GM23338 (cell line): ENCODE data around the gene DEDD2. TPM values are rescaled to one million over a fixed set of nuclear protein-coding genes. Genes with fewer than 3 reads are reported as not detected.

Experiments
- ATAC-seq: fragments of 200-7000 bp; cut with Tn5 transposase; 3 replicates; pipeline ENCODE4 v1.9.1; 2020
- DNase-seq: peaks from one replicate; pipeline ENCODE4 v3.0.0-alpha.2; 2015; ENCODE audit warnings: low spot score
- H2AFZ ChIP-seq: fragments of 200-600 bp; sonication (generic); 2 replicates; pipeline ENCODE4 v1.8.0; 2016; ENCODE audit warnings: antibody characterized with exemption, mild to moderate bottlenecking, moderate library complexity
- H3F3A ChIP-seq: fragments of 200-600 bp; sonication (generic); replicated peaks from 2 replicates; pipeline ENCODE4 v1.8.0; 2017; ENCODE audit warnings: antibody characterized with exemption, mixed run types, low read depth
- H3K27ac ChIP-seq: fragments of 200-600 bp; sonication (generic); 2 replicates; pipeline ENCODE4 v1.6.1; 2016; ENCODE audit warnings: low read depth
- H3K27me3 ChIP-seq: fragments of 200-600 bp; sonication (generic); 2 replicates; pipeline ENCODE4 v1.8.0; 2016; ENCODE audit warnings: mild to moderate bottlenecking, mixed run types, moderate library complexity; ENCODE audit not compliant: insufficient read depth
- H3K36me3 ChIP-seq: fragments of 200-600 bp; sonication (generic); 2 replicates; pipeline ENCODE4 v1.8.0; 2016; ENCODE audit warnings: mild to moderate bottlenecking; ENCODE audit not compliant: insufficient read depth
- H3K4me1 ChIP-seq: fragments of 200-600 bp; sonication (generic); 2 replicates; pipeline ENCODE4 v1.8.0; 2016; ENCODE audit warnings: mild to moderate bottlenecking, moderate library complexity; ENCODE audit not compliant: insufficient read depth
- H3K4me2 ChIP-seq: fragments of 200-600 bp; sonication (generic); 2 replicates; pipeline ENCODE4 v1.7.1; 2017; ENCODE audit warnings: mixed run types
- H3K4me3 ChIP-seq: fragments of 200-600 bp; sonication (generic); 2 replicates; pipeline ENCODE4 v1.6.1; 2016; ENCODE audit warnings: mixed run types
- H3K79me2 ChIP-seq: fragments of 200-600 bp; sonication (generic); replicated peaks from 2 replicates; pipeline ENCODE4 v1.8.0; 2017; ENCODE audit warnings: mild to moderate bottlenecking; ENCODE audit not compliant: insufficient read depth
- H3K9me2 ChIP-seq: fragments of 200-600 bp; sonication (generic); 2 replicates; pipeline ENCODE4 v1.8.0; 2017; ENCODE audit not compliant: insufficient read depth
- H4K20me1 ChIP-seq: fragments of 200-600 bp; sonication (generic); replicated peaks from 2 replicates; pipeline ENCODE4 v1.8.0; 2017; ENCODE audit warnings: mild to moderate bottlenecking; ENCODE audit not compliant: insufficient read depth
- H3K27ac Mint-ChIP-seq: 2 replicates; pipeline ENCODE4 v1.8.0; 2020; ENCODE audit warnings: inconsistent platforms, mild to moderate bottlenecking, moderate library complexity, mixed read lengths
- H3K27me3 Mint-ChIP-seq: 3 replicates; pipeline ENCODE4 v1.8.0; 2022; ENCODE audit warnings: low read depth, mild to moderate bottlenecking, moderate library complexity, mixed read lengths, inconsistent platforms; ENCODE audit not compliant: insufficient read depth, poor library complexity
- H3K36me3 Mint-ChIP-seq: 3 replicates; pipeline ENCODE4 v1.8.0; 2021; ENCODE audit warnings: low read depth, mild to moderate bottlenecking, inconsistent platforms, moderate library complexity, mixed read lengths
- H3K4me1 Mint-ChIP-seq: 3 replicates; pipeline ENCODE4 v1.8.0; 2020; ENCODE audit warnings: mild to moderate bottlenecking, inconsistent platforms, mixed read lengths
- H3K4me3 Mint-ChIP-seq: 3 replicates; pipeline ENCODE4 v1.8.0; 2021; ENCODE audit warnings: moderate library complexity, mild to moderate bottlenecking, inconsistent platforms, mixed read lengths
- H3K9me3 Mint-ChIP-seq: 3 replicates; pipeline ENCODE4 v1.8.0; 2020; ENCODE audit warnings: moderate library complexity, mild to moderate bottlenecking, inconsistent platforms, mixed read lengths
- CREB1 ChIP-seq: fragments of 250-450 bp; sonication (Bioruptor Pico); IDR thresholded peaks from 2 replicates; pipeline ENCODE4 v1.5.0; 2020; ENCODE audit warnings: low read depth, mild to moderate bottlenecking, moderate library complexity
- EZH2 ChIP-seq: fragments of 200-600 bp; sonication (generic); IDR thresholded peaks from one replicate; pipeline ENCODE4 v1.8.0; 2017; ENCODE audit warnings: antibody characterized with exemption, mild to moderate bottlenecking, low read depth; ENCODE audit not compliant: unreplicated experiment
- EZH2phosphoT487 ChIP-seq: fragments of 200-600 bp; sonication (generic); IDR thresholded peaks from one replicate; pipeline ENCODE4 v1.8.1; 2018; ENCODE audit warnings: antibody characterized with exemption; ENCODE audit not compliant: unreplicated experiment
- POLR2AphosphoS5 ChIP-seq: IDR thresholded peaks from 2 replicates; pipeline ENCODE4 v1.6.1; 2016; ENCODE audit warnings: antibody characterized with exemption, low read depth
- STAT1 ChIP-seq: IDR thresholded peaks from one replicate; pipeline ENCODE4 v1.6.1; 2016; ENCODE audit warnings: antibody characterized with exemption; ENCODE audit not compliant: unreplicated experiment
- polyA plus RNA-seq: library from polyadenylated mRNA; unstranded; fragments of >200 nt; fragmentation: Nextera tagmentation; extraction: Ambion mirVana; gene quantifications from 2 replicates; pipeline ENCODE4 v1.2.1, GENCODE V29; 2016
- total RNA-seq: library from RNA; depleted of rRNA; stranded (reverse); fragments of >200 nt; shearing (Covaris generic); gene quantifications from 2 replicates; pipeline ENCODE4 v1.2.3, GENCODE V29; 2014
- TF ChIP-seq, protein P1 (sequence below), 2 experiments: fragments of 200-600 bp in 1 of 2; sonication (generic) in 1 of 2; conservative IDR thresholded peaks; 2 replicates each; pipeline versions ENCODE4 v1.5.1 to v1.6.1; 2016 to 2017; ENCODE audit warnings: antibody characterized with exemption in 2 of 2, low read depth in 2 of 2, mild to moderate bottlenecking in 2 of 2, moderate library complexity in 1 of 2
- TF ChIP-seq, protein P2 (sequence below): fragments of 250-450 bp; sonication (Bioruptor Pico); IDR thresholded peaks from 2 replicates; pipeline ENCODE4 v1.5.0; 2020; ENCODE audit warnings: mild to moderate bottlenecking, moderate library complexity
- TF ChIP-seq, protein P3 (sequence below): IDR thresholded peaks from 2 replicates; pipeline ENCODE4 v1.6.1; 2016; ENCODE audit warnings: antibody characterized with exemption
- TF ChIP-seq, protein P4 (sequence below): IDR thresholded peaks from one replicate; pipeline ENCODE4 v1.6.1; 2018; ENCODE audit warnings: antibody characterized with exemption; ENCODE audit not compliant: unreplicated experiment

DEDD2 gene
- total and polyA plus RNA-seq, 2 experiments from 2014 or later, result 23.4 to 63.0 TPM

DNA sequence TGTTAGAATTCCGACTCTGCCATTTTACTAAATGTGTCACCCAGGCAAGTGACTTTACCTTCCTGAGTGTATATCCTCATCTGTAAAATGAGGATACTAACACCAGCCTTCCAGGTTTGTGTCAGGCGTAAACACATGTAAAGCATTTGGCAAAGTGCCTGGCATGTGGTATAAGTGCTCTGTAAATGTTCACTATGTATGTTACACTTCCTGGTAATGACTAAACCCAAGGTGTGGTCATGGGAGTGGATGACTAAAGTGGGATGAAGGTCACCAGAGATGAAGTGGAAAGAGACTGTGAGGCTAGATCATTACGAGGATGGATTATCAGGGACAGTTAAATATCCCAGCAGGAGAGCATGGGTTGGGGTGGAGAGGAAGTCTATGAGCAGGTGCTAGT lies 25.6 kb downstream of the DEDD2 start:
- ATAC-seq (no peak), DNase-seq (no peak)
- Histone ChIP-seq H3K27ac (no peak overlapping the region), H3K27me3 (no peaks in the 10 kb centered on the region), H3K79me2 (no peaks in the 10 kb centered on the region), H3K4me1 (peaks cover 5% of the 10 kb centered on the region), H4K20me1 (no peaks in the 10 kb centered on the region; the same call in 1 of the 2 replicates), H3K4me2 (no peak overlapping the region), H3K4me3 (no peak overlapping the region), H3K36me3 (no peaks in the 10 kb centered on the region), H3F3A (no peaks in the 10 kb centered on the region), H2AFZ (no peak overlapping the region), H3K9me2 (no peaks in the 10 kb centered on the region)
- Mint-ChIP-seq H3K36me3 (peaks cover 21% of the 10 kb centered on the region), H3K27me3 (peaks cover 9% of the 10 kb centered on the region), H3K4me3 (no peak overlapping the region), H3K27ac (no peak overlapping the region), H3K9me3 (peaks cover 16% of the 10 kb centered on the region), H3K4me1 (peaks cover 10% of the 10 kb centered on the region; the same call in 2 of the 3 replicates)
- no peak for TF ChIP-seq CREB1 (CRISPR knock-in tag)

DNA sequence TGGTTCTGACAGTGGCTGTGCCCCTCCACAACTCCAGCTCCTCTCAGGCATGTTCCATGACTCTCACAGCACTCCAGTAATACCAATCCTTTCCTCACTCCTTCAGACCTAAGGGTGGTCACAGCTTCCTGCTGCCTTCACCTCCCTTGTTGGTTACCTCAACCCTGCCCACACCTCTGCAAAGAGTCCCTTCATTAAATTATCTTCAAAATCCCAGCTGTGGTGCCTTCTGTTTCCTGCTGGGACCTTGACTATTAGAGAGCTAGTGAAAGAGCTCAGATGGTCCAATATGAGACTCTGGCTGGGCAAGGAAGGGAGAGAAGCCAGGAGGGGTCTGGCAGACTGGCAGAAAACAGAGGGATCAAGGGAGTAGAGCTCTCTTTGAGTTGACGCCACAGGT lies 26.1 kb downstream of the DEDD2 start:
- H3F3A ChIP-seq, result no peaks in the 10 kb centered on the region
- H3K27ac Mint-ChIP-seq, result no peak overlapping the region; the same call in 1 of the 2 replicates
- H3K4me3 ChIP-seq, result no peak overlapping the region
- no peaks in the 10 kb centered on the region for H3K36me3 ChIP-seq
- H3K4me2 ChIP-seq, result no peak overlapping the region
- no peaks in the 10 kb centered on the region for H3K9me2 ChIP-seq
- H3K27me3 Mint-ChIP-seq, result peaks cover 7% of the 10 kb centered on the region
- H2AFZ ChIP-seq, result no peak overlapping the region
- no peaks in the 10 kb centered on the region; the same call in 1 of the 2 replicates for H4K20me1 ChIP-seq
- H3K4me3 Mint-ChIP-seq, result no peak overlapping the region
- H3K4me1 Mint-ChIP-seq, result peaks cover 8% of the 10 kb centered on the region; the same call in 2 of the 3 replicates
- no peaks in the 10 kb centered on the region for H3K4me1 ChIP-seq
- no peaks in the 10 kb centered on the region for H3K27me3 ChIP-seq
- no peaks in the 10 kb centered on the region for H3K79me2 ChIP-seq
- H3K9me3 Mint-ChIP-seq, result peaks cover 16% of the 10 kb centered on the region
- no peak overlapping the region for H3K27ac ChIP-seq
- peaks cover 16% of the 10 kb centered on the region for H3K36me3 Mint-ChIP-seq
- DNase-seq (no peak), ATAC-seq (no peak)
- TF ChIP-seq, protein P1, sequence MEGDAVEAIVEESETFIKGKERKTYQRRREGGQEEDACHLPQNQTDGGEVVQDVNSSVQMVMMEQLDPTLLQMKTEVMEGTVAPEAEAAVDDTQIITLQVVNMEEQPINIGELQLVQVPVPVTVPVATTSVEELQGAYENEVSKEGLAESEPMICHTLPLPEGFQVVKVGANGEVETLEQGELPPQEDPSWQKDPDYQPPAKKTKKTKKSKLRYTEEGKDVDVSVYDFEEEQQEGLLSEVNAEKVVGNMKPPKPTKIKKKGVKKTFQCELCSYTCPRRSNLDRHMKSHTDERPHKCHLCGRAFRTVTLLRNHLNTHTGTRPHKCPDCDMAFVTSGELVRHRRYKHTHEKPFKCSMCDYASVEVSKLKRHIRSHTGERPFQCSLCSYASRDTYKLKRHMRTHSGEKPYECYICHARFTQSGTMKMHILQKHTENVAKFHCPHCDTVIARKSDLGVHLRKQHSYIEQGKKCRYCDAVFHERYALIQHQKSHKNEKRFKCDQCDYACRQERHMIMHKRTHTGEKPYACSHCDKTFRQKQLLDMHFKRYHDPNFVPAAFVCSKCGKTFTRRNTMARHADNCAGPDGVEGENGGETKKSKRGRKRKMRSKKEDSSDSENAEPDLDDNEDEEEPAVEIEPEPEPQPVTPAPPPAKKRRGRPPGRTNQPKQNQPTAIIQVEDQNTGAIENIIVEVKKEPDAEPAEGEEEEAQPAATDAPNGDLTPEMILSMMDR (conservative IDR thresholded peaks at IDR 0.05; ENCODE audit: low read depth in 2 of 2), result no peak
- TF ChIP-seq EZH2 (no peak), STAT1 (no peak), POLR2AphosphoS5 (no peak), EZH2phosphoT487 (no peak), CREB1 (CRISPR knock-in tag) (no peak)
- TF ChIP-seq, protein P2, sequence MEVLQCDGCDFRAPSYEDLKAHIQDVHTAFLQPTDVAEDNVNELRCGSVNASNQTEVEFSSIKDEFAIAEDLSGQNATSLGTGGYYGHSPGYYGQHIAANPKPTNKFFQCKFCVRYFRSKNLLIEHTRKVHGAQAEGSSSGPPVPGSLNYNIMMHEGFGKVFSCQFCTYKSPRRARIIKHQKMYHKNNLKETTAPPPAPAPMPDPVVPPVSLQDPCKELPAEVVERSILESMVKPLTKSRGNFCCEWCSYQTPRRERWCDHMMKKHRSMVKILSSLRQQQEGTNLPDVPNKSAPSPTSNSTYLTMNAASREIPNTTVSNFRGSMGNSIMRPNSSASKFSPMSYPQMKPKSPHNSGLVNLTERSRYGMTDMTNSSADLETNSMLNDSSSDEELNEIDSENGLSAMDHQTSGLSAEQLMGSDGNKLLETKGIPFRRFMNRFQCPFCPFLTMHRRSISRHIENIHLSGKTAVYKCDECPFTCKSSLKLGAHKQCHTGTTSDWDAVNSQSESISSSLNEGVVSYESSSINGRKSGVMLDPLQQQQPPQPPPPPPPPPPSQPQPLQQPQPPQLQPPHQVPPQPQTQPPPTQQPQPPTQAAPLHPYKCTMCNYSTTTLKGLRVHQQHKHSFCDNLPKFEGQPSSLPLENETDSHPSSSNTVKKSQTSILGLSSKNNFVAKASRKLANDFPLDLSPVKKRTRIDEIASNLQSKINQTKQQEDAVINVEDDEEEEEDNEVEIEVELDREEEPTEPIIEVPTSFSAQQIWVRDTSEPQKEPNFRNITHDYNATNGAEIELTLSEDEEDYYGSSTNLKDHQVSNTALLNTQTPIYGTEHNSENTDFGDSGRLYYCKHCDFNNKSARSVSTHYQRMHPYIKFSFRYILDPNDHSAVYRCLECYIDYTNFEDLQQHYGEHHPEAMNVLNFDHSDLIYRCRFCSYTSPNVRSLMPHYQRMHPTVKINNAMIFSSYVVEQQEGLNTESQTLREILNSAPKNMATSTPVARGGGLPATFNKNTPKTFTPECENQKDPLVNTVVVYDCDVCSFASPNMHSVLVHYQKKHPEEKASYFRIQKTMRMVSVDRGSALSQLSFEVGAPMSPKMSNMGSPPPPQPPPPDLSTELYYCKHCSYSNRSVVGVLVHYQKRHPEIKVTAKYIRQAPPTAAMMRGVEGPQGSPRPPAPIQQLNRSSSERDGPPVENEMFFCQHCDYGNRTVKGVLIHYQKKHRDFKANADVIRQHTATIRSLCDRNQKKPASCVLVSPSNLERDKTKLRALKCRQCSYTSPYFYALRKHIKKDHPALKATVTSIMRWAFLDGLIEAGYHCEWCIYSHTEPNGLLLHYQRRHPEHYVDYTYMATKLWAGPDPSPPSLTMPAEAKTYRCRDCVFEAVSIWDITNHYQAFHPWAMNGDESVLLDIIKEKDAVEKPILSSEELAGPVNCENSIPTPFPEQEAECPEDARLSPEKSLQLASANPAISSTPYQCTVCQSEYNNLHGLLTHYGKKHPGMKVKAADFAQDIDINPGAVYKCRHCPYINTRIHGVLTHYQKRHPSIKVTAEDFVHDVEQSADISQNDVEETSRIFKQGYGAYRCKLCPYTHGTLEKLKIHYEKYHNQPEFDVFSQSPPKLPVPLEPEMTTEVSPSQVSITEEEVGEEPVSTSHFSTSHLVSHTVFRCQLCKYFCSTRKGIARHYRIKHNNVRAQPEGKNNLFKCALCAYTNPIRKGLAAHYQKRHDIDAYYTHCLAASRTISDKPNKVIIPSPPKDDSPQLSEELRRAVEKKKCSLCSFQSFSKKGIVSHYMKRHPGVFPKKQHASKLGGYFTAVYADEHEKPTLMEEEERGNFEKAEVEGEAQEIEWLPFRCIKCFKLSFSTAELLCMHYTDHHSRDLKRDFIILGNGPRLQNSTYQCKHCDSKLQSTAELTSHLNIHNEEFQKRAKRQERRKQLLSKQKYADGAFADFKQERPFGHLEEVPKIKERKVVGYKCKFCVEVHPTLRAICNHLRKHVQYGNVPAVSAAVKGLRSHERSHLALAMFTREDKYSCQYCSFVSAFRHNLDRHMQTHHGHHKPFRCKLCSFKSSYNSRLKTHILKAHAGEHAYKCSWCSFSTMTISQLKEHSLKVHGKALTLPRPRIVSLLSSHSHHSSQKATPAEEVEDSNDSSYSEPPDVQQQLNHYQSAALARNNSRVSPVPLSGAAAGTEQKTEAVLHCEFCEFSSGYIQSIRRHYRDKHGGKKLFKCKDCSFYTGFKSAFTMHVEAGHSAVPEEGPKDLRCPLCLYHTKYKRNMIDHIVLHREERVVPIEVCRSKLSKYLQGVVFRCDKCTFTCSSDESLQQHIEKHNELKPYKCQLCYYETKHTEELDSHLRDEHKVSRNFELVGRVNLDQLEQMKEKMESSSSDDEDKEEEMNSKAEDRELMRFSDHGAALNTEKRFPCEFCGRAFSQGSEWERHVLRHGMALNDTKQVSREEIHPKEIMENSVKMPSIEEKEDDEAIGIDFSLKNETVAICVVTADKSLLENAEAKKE, result no peak
- TF ChIP-seq, protein P3, sequence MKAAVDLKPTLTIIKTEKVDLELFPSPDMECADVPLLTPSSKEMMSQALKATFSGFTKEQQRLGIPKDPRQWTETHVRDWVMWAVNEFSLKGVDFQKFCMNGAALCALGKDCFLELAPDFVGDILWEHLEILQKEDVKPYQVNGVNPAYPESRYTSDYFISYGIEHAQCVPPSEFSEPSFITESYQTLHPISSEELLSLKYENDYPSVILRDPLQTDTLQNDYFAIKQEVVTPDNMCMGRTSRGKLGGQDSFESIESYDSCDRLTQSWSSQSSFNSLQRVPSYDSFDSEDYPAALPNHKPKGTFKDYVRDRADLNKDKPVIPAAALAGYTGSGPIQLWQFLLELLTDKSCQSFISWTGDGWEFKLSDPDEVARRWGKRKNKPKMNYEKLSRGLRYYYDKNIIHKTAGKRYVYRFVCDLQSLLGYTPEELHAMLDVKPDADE, result no peak
- TF ChIP-seq, protein P4, sequence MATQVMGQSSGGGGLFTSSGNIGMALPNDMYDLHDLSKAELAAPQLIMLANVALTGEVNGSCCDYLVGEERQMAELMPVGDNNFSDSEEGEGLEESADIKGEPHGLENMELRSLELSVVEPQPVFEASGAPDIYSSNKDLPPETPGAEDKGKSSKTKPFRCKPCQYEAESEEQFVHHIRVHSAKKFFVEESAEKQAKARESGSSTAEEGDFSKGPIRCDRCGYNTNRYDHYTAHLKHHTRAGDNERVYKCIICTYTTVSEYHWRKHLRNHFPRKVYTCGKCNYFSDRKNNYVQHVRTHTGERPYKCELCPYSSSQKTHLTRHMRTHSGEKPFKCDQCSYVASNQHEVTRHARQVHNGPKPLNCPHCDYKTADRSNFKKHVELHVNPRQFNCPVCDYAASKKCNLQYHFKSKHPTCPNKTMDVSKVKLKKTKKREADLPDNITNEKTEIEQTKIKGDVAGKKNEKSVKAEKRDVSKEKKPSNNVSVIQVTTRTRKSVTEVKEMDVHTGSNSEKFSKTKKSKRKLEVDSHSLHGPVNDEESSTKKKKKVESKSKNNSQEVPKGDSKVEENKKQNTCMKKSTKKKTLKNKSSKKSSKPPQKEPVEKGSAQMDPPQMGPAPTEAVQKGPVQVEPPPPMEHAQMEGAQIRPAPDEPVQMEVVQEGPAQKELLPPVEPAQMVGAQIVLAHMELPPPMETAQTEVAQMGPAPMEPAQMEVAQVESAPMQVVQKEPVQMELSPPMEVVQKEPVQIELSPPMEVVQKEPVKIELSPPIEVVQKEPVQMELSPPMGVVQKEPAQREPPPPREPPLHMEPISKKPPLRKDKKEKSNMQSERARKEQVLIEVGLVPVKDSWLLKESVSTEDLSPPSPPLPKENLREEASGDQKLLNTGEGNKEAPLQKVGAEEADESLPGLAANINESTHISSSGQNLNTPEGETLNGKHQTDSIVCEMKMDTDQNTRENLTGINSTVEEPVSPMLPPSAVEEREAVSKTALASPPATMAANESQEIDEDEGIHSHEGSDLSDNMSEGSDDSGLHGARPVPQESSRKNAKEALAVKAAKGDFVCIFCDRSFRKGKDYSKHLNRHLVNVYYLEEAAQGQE, result no peak
